Panc1 (cell line): Measurements from ENCODE around the gene HBB. TPM values are rescaled to one million over a fixed set of nuclear protein-coding genes. Genes with fewer than 3 reads are reported as not detected.

Experiments used
- ATAC-seq: fragments of 200-7000 bp; cut with Tn5 transposase; 2 replicates; pipeline ENCODE4 v1.9.1; 2020; ENCODE audit warnings: mild to moderate bottlenecking, moderate library complexity
- Bru-seq: library from RNA; stranded (reverse); fragments of 400-500 nt; gene quantifications from one replicate; lab custom pipeline; 2021; lab: Mats Ljungman, UMichigan
- BruChase-seq, 2 experiments: library from RNA; stranded (reverse); fragments of 400-500 nt; gene quantifications; one replicate each; lab custom pipeline; 2021; lab: Mats Ljungman, UMichigan
- BruUV-seq: library from RNA; stranded (reverse); fragments of 400-500 nt; replicated peaks from 2 replicates; lab custom pipeline; 2021; lab: Mats Ljungman, UMichigan
- CTCF ChIA-PET: fragments of 300-600 bp; sonication (Branson Sonifier 250); formaldehyde crosslinking; loops from one replicate; lab custom pipeline; 2022; ENCODE audit warnings: antibody characterized with exemption; lab: Charles Lee
- POLR2A ChIA-PET: fragments of 300-600 bp; sonication (Branson Sonifier 250); formaldehyde crosslinking; loops from one replicate; lab custom pipeline; 2022; ENCODE audit warnings: antibody characterized with exemption; lab: Charles Lee
- DNase-seq: peaks from one replicate; pipeline ENCODE4 v3.0.0-alpha.2; 2010; ENCODE audit warnings: low read depth, low spot score
- H3K27ac ChIP-seq: 2 replicates; pipeline ENCODE4 v1.5.1; 2011; ENCODE audit warnings: mild to moderate bottlenecking, low read length, inconsistent platforms
- H3K27me3 ChIP-seq: fragments of 200-500 bp; sonication (Bioruptor generic); 2 replicates; pipeline ENCODE4 v1.6.0; 2014; ENCODE audit warnings: low read length, inconsistent platforms; ENCODE audit not compliant: control insufficient read depth, insufficient read depth
- H3K36me3 ChIP-seq: fragments of 200-500 bp; sonication (Bioruptor generic); 2 replicates; pipeline ENCODE4 v1.5.1; 2014; ENCODE audit warnings: inconsistent platforms, mild to moderate bottlenecking, low read length, moderate library complexity; ENCODE audit not compliant: control insufficient read depth, insufficient read depth
- H3K4me1 ChIP-seq: 2 replicates; pipeline ENCODE4 v1.5.1; 2011; ENCODE audit warnings: inconsistent platforms, mild to moderate bottlenecking, low read length, moderate library complexity; ENCODE audit not compliant: control insufficient read depth, insufficient read depth
- H3K4me3 ChIP-seq, 2 experiments: 2 replicates each; pipeline ENCODE4 v1.5.1; 2011 to 2012; ENCODE audit warnings: low read depth in 2 of 2, low read length in 2 of 2, mild to moderate bottlenecking in 2 of 2, inconsistent platforms in 1 of 2, moderate library complexity in 1 of 2
- H3K9me3 ChIP-seq: fragments of 200-500 bp; sonication (Bioruptor generic); 2 replicates; pipeline ENCODE4 v1.5.1; 2014; ENCODE audit warnings: low read depth, mild to moderate bottlenecking, inconsistent platforms, low read length, moderate library complexity; ENCODE audit not compliant: control insufficient read depth, insufficient read depth
- CTCF ChIP-seq: fragments of 450-650 bp; IDR thresholded peaks from 2 replicates; pipeline ENCODE4 v1.5.1; 2017; ENCODE audit warnings: mild to moderate bottlenecking
- POLR2AphosphoS5 ChIP-seq: IDR thresholded peaks from 2 replicates; pipeline ENCODE4 v1.6.1; 2012; ENCODE audit warnings: mild to moderate bottlenecking, low read depth, low read length, moderate library complexity
- REST ChIP-seq, 2 experiments: IDR thresholded peaks; 2 replicates each; pipeline ENCODE4 v1.6.1; 2011 to 2012; ENCODE audit warnings: low read depth in 2 of 2, control low read depth in 1 of 2, low read length in 1 of 2, mild to moderate bottlenecking in 1 of 2, moderate library complexity in 1 of 2; ENCODE audit not compliant: insufficient read depth in 1 of 2
- SIN3A ChIP-seq: IDR thresholded peaks from 2 replicates; pipeline ENCODE4 v1.6.1; 2012; ENCODE audit warnings: low read depth, mild to moderate bottlenecking, low read length, moderate library complexity, borderline replicate concordance; ENCODE audit not compliant: insufficient read depth
- TCF7L2 ChIP-seq: IDR thresholded peaks from 2 replicates; pipeline ENCODE4 v1.6.1; 2011; ENCODE audit warnings: mild to moderate bottlenecking, low read depth, low read length, inconsistent platforms
- in situ Hi-C: cut with HindIII; loops from 2 replicates; pipeline ENCODE4 v1.10.0; 2016; ENCODE audit warnings: low sequenced_read_pairs, low pct_unique_long_range_greater_than_20kb
- intact Hi-C: fragments of 100-400 bp; cut with micrococcal nuclease; formaldehyde crosslinking; loops from one replicate; pipeline ENCODE4 v1.10.0; 2022; ENCODE audit not compliant: unreplicated experiment
- long read RNA-seq: library from polyadenylated mRNA; unstranded; transcript quantifications from one replicate; pipeline ENCODE4 v2.0.0, GENCODE V29; 2021; ENCODE audit not compliant: unreplicated experiment
- polyA plus RNA-seq: library from polyadenylated mRNA; unstranded; fragments of >200 nt; gene quantifications from one replicate; pipeline ENCODE4 v1.2.1, GENCODE V29; 2012; ENCODE audit warnings: missing spikeins; ENCODE audit not compliant: insufficient read length
- total RNA-seq: library from RNA; stranded (reverse); gene quantifications from one replicate; pipeline ENCODE4 v1.2.1, GENCODE V29; 2021; ENCODE audit not compliant: unreplicated experiment

HBB gene
- total RNA-seq (0.72 TPM), Bru-seq, nascent RNA (not detected), BruChase-seq, experiment 1, labeled RNA remaining after a 2-hour chase (not detected), BruChase-seq, experiment 2, labeled RNA remaining after a 6-hour chase (not detected)
- polyA plus RNA-seq: not detected
- long read RNA-seq: 0 reads

- intact Hi-C loops: no loop called here
- POLR2A ChIA-PET: no interaction called here
- in situ Hi-C loops: no loop called here
- BruUV-seq: no TSS peak
- H3K4me1 ChIP-seq: no peaks in the 10 kb centered on the region
- ATAC-seq (peak; percentile 38; the same call in 1 of the 2 replicates), DNase-seq (no peak)
- TF ChIP-seq POLR2AphosphoS5 (no peak), REST (IDR thresholded peaks at IDR 0.05; ENCODE audit: insufficient read depth in 1 of 2, low read depth in 2 of 2, low read length in 1 of 2) (no peak), SIN3A (no peak), CTCF (no peak), TCF7L2 (no peak)
- H3K27ac ChIP-seq: no peak within 1 kb of the TSS
- H3K36me3 ChIP-seq: no peaks in the 10 kb centered on the region
- H3K9me3 ChIP-seq: no peaks in the 10 kb centered on the region
- H3K27me3 ChIP-seq: no peaks in the 10 kb centered on the region
- H3K4me3 ChIP-seq: no peak within 1 kb of the TSS
- CTCF ChIA-PET: no interaction called here
Observed at GRCh38 chr11:5226732-5227310, at the start of gene HBB. HBB (minus strand) TSS chr11:5227071; CDS start chr11:5227021, 50 bp downstream.

- ChIA-PET CTCF (no interaction called here), POLR2A (no interaction called here)
- Histone ChIP-seq H3K27me3 (no peaks in the 10 kb centered on the region), H3K27ac (no peak overlapping the region), H3K4me1 (peaks cover 4% of the 10 kb centered on the region; the same call in 1 of the 2 replicates), H3K36me3 (no peaks in the 10 kb centered on the region), H3K4me3 (no peak overlapping the region), H3K9me3 (no peaks in the 10 kb centered on the region)
- intact Hi-C loops: no loop called here
- DNase-seq: no peak
- in situ Hi-C loops: no loop called here
- TF ChIP-seq TCF7L2 (no peak), POLR2AphosphoS5 (no peak), SIN3A (no peak), REST (IDR thresholded peaks at IDR 0.05; ENCODE audit: insufficient read depth in 1 of 2, low read depth in 2 of 2, low read length in 1 of 2) (no peak), CTCF (no peak)
- no TSS peak for BruUV-seq
- ATAC-seq: no peak
Observed at GRCh38 chr11:5275369-5276110, 48.7 kb upstream of the HBB start.
